AG04450 (cell line): ENCODE measurements around the gene SELENOF. TPM values are rescaled to one million over a fixed set of nuclear protein-coding genes. Genes with fewer than 3 reads are reported as not detected.

ENCODE experiments used
- CTCF ChIA-PET: fragments of 300-600, 350-600 bp; formaldehyde crosslinking; extraction: SDS; loops from one replicate; lab custom pipeline; 2022; ENCODE audit warnings: antibody characterized with exemption, inconsistent platforms; lab: Charles Lee
- POLR2A ChIA-PET: fragments of 350-600 bp; formaldehyde crosslinking; extraction: SDS; loops from one replicate; lab custom pipeline; 2021; ENCODE audit warnings: antibody characterized with exemption, inconsistent platforms; lab: Yijun Ruan, JAX
- DNase-seq: peaks from one replicate; pipeline ENCODE4 v3.0.0-alpha.2; 2011; ENCODE audit warnings: low read depth, low spot score
- H3K27ac ChIP-seq: one replicate; pipeline ENCODE4 v1.5.1; 2012; ENCODE audit warnings: low read depth, low read length, control low read depth
- H3K27me3 ChIP-seq: one replicate; pipeline ENCODE4 v1.6.0; 2012; ENCODE audit warnings: low read length; ENCODE audit not compliant: control insufficient read depth, insufficient read depth
- H3K4me3 ChIP-seq: 2 replicates; pipeline ENCODE4 v1.5.1; 2011; ENCODE audit warnings: mild to moderate bottlenecking, low read depth, low read length, control low read depth
- H3K9me3 ChIP-seq: 2 replicates; pipeline ENCODE4 v1.5.1; 2012; ENCODE audit warnings: low read length; ENCODE audit not compliant: control insufficient read depth, insufficient read depth
- polyA plus RNA-seq: library from polyadenylated mRNA; depleted of rRNA; stranded (reverse); fragments of >200 nt; gene quantifications from 2 replicates; pipeline ENCODE4 v1.2.3, GENCODE V29; 2011
- TF ChIP-seq, protein P1 (sequence below): IDR thresholded peaks from 2 replicates; pipeline ENCODE4 v1.5.1; 2011; ENCODE audit warnings: low read depth, low read length, control low read depth, inconsistent platforms

The SELENOF gene
- polyA plus RNA-seq, 1 experiment = 358 TPM

GRCh38 chr1:86860020-86860419 lies 53.9 kb downstream of the SELENOF start:
- no peak overlapping the region for H3K27ac ChIP-seq
- CTCF ChIA-PET = interaction anchor here (1.3 kb wide), 1 partner anchor 26 kb away, joined by 6 read pairs; no protein-coding TSS in a partner anchor
- TF ChIP-seq, protein P1, sequence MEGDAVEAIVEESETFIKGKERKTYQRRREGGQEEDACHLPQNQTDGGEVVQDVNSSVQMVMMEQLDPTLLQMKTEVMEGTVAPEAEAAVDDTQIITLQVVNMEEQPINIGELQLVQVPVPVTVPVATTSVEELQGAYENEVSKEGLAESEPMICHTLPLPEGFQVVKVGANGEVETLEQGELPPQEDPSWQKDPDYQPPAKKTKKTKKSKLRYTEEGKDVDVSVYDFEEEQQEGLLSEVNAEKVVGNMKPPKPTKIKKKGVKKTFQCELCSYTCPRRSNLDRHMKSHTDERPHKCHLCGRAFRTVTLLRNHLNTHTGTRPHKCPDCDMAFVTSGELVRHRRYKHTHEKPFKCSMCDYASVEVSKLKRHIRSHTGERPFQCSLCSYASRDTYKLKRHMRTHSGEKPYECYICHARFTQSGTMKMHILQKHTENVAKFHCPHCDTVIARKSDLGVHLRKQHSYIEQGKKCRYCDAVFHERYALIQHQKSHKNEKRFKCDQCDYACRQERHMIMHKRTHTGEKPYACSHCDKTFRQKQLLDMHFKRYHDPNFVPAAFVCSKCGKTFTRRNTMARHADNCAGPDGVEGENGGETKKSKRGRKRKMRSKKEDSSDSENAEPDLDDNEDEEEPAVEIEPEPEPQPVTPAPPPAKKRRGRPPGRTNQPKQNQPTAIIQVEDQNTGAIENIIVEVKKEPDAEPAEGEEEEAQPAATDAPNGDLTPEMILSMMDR = no peak
- no peaks in the 10 kb centered on the region for H3K9me3 ChIP-seq
- no peak for DNase-seq
- POLR2A ChIA-PET = no interaction called here
- no peaks in the 10 kb centered on the region for H3K27me3 ChIP-seq
- H3K4me3 ChIP-seq = no peak overlapping the region

- TF ChIP-seq, protein P1 = no peak
- Histone ChIP-seq H3K27me3 (no peaks in the 10 kb centered on the region), H3K9me3 (no peaks in the 10 kb centered on the region; the same call in 1 of the 2 replicates), H3K27ac (no peak overlapping the region), H3K4me3 (no peak overlapping the region)
- DNase-seq = no peak
- POLR2A ChIA-PET = no interaction called here
- CTCF ChIA-PET = interaction anchor here (0.5 kb wide), 1 partner anchor 12 kb away, joined by 3 read pairs; no protein-coding TSS in a partner anchor
These were observed 55.2 kb downstream of the SELENOF start for GRCh38 chr1:86858524-86859261.

DNA sequence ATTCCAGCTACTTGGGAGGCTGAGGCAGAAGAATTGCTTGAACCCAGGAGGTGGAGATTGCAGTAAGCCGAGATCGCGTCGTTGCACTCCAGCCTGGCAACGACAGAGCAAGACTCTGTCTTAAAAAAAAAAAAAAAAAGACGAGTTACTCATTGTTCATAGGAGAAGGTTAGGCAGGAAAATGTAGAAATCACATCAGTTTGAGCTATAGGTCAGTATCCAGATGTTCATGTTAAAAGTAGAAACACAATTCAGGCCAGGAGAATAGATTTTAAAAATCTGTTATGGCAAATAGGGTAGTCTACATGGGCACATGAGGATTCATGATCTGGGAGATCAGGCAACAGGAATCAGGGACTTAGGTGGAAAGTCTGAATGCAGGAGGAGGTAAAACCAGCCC lies 57.7 kb downstream of the SELENOF start:
- DNase-seq = no peak
- POLR2A ChIA-PET = no interaction called here
- H3K27ac ChIP-seq = no peak overlapping the region
- TF ChIP-seq, protein P1 = no peak
- no peaks in the 10 kb centered on the region; the same call in 1 of the 2 replicates for H3K9me3 ChIP-seq
- no peak overlapping the region for H3K4me3 ChIP-seq
- CTCF ChIA-PET = interaction anchor here (0.5 to 2.5 kb wide), 2 partner anchors 10 to 22 kb away, joined by 5 to 10 read pairs; no protein-coding TSS in a partner anchor
- H3K27me3 ChIP-seq = no peaks in the 10 kb centered on the region

- POLR2A ChIA-PET = no interaction called here
- Histone ChIP-seq H3K9me3 (no peaks in the 10 kb centered on the region; the same call in 1 of the 2 replicates), H3K27ac (no peak overlapping the region), H3K4me3 (no peak overlapping the region), H3K27me3 (no peaks in the 10 kb centered on the region)
- DNase-seq = no peak
- CTCF ChIA-PET = interaction anchor here (0.5 kb wide), 1 partner anchor 10 kb away, joined by 4 read pairs; no protein-coding TSS in a partner anchor
- TF ChIP-seq, protein P1 = no peak
These were observed 59.6 kb downstream of the SELENOF start for GRCh38 chr1:86854352-86854751.

GRCh38 chr1:86852782-86853408 lies 61.0 kb downstream of the SELENOF start:
- H3K27me3 ChIP-seq = no peaks in the 10 kb centered on the region
- CTCF ChIA-PET = no interaction called here
- no peak for DNase-seq
- no peak overlapping the region for H3K4me3 ChIP-seq
- POLR2A ChIA-PET = no interaction called here
- H3K9me3 ChIP-seq = no peaks in the 10 kb centered on the region; the same call in 1 of the 2 replicates
- no peak overlapping the region for H3K27ac ChIP-seq
- TF ChIP-seq, protein P1 = no peak
